ENCODE results near the gene KRTAP5-7.
"Not testable (repeated sequence)": the region's sequence is repeated elsewhere in the genome, so short reads cannot be mapped to it uniquely, and the experiment has no call there.

The KRTAP5-7 gene

DNA sequence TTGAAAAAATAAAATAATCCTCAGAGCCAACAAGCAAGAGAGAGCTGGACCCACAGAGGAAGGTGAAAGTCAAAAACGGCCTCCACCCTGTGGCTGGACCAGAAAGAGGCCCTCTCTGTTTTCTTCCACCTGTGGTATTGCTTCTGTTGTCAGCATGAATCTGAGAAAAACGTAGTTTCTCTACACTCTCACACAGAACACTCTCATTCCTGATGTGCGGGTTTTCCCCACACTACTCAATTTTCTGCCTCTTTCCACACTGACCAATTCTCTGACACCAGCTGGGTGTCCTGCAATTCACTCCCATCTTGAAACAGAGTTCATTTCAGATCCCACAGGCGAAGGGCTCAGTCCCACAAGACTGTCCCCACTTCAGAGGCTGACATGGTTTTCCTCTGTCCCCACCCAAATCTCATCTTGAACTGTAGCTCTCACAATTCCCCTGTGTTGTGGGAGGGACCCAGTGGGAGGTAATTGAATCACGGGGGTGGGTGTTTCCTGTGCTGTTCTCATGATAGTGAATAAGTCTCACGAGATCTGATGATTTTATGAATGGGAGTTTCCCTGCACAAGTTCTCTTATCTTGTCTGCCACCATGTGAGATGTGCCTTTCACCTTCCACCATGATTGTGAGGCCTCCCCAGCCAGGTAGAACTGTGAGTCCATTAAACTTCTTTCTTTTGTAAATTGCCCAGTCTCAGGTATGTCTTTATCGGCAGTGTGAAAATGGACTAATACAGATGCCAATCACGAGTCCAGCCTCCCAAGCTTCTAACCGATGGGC lies 13.6 kb downstream of the KRTAP5-7 start:
- H3K27ac ChIP-seq (ENCODE audit: low read depth, low read length, poor library complexity, severe bottlenecking); H2AFZ ChIP-seq (ENCODE audit: low read length); H3K79me2 ChIP-seq (ENCODE audit: insufficient read depth, low read length); H3F3A ChIP-seq (ENCODE audit: insufficient read depth, low read length); H4K20me1 ChIP-seq (ENCODE audit: insufficient read depth, low read length); H3K4me3 ChIP-seq (ENCODE audit: low read depth, low read length, poor library complexity, severe bottlenecking); H3K9me3 ChIP-seq (ENCODE audit: low read length); H3K4me1 ChIP-seq (ENCODE audit: insufficient read depth, low read length, severe bottlenecking); H3K36me3 ChIP-seq (ENCODE audit: insufficient read depth, low read length); H3K9ac ChIP-seq (ENCODE audit: low read length); H3K4me2 ChIP-seq (ENCODE audit: low read length); H3K9me2 ChIP-seq (ENCODE audit: low read depth, low read length): not testable (repeated sequence)
- peaks cover 15% of the 10 kb centered on the region; the same call in 1 of the 2 replicates for H3K27me3 ChIP-seq (ENCODE audit: insufficient read depth, low read length)

DNA sequence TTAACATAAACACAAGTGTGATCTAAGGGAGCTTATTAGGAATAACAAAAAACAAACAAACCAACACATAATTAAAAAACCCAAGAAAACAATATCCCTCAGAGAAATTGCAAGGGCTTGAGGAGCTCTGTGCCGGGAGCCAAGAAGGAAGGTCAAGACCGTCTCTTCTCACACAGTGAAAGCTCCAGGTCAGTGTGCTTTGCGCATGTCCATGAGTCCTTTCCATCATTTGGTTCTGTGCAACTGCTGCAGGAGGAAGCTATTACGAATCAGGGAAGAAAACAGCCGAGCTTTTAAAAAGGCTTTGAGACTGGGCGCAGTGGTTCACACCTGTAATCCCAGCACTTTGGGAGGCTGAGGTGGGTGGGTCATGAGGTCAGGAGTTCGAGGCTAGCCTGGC lies 15.3 kb downstream of the KRTAP5-7 start:
- H3K36me3 ChIP-seq (ENCODE audit: insufficient read depth, low read length) = no peaks in the 10 kb centered on the region; the same call in 1 of the 2 replicates
- no peaks in the 10 kb centered on the region for H3K9me3 ChIP-seq (ENCODE audit: low read length)
- no peak overlapping the region for H3K9ac ChIP-seq (ENCODE audit: low read length)
- no peak overlapping the region for H3K4me3 ChIP-seq (ENCODE audit: low read depth, low read length, poor library complexity, severe bottlenecking)
- H3K4me1 ChIP-seq (ENCODE audit: insufficient read depth, low read length, severe bottlenecking) = no peaks in the 10 kb centered on the region
- no peaks in the 10 kb centered on the region for H3K79me2 ChIP-seq (ENCODE audit: insufficient read depth, low read length)
- no peaks in the 10 kb centered on the region for H4K20me1 ChIP-seq (ENCODE audit: insufficient read depth, low read length)
- H3K9me2 ChIP-seq (ENCODE audit: low read depth, low read length) = no peaks in the 10 kb centered on the region
- H3K27me3 ChIP-seq (ENCODE audit: insufficient read depth, low read length) = peaks cover 15% of the 10 kb centered on the region; the same call in 1 of the 2 replicates
- no peak for TF ChIP-seq EZH2 (IDR thresholded peaks at IDR 0.05; ENCODE audit: borderline replicate concordance, low read length)
- TF ChIP-seq, protein P1, sequence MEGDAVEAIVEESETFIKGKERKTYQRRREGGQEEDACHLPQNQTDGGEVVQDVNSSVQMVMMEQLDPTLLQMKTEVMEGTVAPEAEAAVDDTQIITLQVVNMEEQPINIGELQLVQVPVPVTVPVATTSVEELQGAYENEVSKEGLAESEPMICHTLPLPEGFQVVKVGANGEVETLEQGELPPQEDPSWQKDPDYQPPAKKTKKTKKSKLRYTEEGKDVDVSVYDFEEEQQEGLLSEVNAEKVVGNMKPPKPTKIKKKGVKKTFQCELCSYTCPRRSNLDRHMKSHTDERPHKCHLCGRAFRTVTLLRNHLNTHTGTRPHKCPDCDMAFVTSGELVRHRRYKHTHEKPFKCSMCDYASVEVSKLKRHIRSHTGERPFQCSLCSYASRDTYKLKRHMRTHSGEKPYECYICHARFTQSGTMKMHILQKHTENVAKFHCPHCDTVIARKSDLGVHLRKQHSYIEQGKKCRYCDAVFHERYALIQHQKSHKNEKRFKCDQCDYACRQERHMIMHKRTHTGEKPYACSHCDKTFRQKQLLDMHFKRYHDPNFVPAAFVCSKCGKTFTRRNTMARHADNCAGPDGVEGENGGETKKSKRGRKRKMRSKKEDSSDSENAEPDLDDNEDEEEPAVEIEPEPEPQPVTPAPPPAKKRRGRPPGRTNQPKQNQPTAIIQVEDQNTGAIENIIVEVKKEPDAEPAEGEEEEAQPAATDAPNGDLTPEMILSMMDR (IDR thresholded peaks at IDR 0.05; ENCODE audit: low read length) = no peak
- H3K4me2 ChIP-seq (ENCODE audit: low read length) = no peak overlapping the region
- H2AFZ ChIP-seq (ENCODE audit: low read length) = no peak overlapping the region
- no peak overlapping the region for H3K27ac ChIP-seq (ENCODE audit: low read depth, low read length, poor library complexity, severe bottlenecking)
- no peaks in the 10 kb centered on the region for H3F3A ChIP-seq (ENCODE audit: insufficient read depth, low read length)

DNA sequence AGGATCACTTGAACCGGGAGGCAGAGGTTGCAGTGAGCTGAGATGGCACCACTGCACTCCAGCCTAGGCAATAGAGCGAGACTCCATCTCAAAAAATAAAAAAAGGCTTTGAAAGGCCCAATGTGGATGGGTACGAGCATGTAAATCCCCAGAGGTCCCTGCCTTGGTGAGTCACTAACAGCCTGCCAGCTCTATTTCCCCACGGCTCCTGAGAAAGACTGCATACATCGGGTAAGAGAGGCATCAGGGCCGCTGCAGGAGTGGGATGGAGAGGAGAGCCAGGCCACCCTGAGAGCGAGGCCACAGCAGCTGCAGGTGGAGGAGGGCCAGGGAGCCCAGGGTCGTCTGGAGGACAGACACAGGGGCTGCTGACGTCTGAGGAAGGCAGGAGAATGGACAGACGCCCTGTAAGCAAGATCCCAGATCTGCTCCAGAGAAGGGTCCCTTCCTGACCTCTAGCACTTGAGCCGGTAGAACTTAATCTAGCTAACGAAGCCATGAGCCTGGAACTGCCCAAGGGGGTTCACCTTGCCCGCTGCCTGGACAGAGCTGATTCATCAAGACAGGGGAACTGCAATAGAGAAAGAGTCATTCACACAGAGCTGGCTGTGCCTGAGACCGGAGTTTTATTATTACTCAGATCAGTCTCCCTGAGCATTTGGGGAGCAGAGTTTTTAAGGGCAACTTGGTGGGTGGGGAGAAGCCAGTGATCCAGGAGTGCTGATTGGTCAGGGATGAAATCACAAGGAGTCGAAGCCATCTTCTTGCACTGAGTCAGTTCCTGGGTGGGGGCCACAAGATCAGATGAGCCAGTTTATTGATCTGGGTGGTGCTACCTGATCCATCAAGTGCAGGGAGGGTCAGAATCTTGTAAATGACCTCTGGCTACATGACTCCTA lies 16.1 kb downstream of the KRTAP5-7 start:
- Histone ChIP-seq H3K9me3 (ENCODE audit: low read length) (no peaks in the 10 kb centered on the region), H3K9me2 (ENCODE audit: low read depth, low read length) (no peaks in the 10 kb centered on the region), H3F3A (ENCODE audit: insufficient read depth, low read length) (no peaks in the 10 kb centered on the region), H3K79me2 (ENCODE audit: insufficient read depth, low read length) (no peaks in the 10 kb centered on the region), H3K4me2 (ENCODE audit: low read length) (no peak overlapping the region), H3K36me3 (ENCODE audit: insufficient read depth, low read length) (no peaks in the 10 kb centered on the region; the same call in 1 of the 2 replicates), H4K20me1 (ENCODE audit: insufficient read depth, low read length) (no peaks in the 10 kb centered on the region), H3K4me1 (ENCODE audit: insufficient read depth, low read length, severe bottlenecking) (no peaks in the 10 kb centered on the region), H3K9ac (ENCODE audit: low read length) (no peak overlapping the region), H3K27ac (ENCODE audit: low read depth, low read length, poor library complexity, severe bottlenecking) (no peak overlapping the region), H3K27me3 (ENCODE audit: insufficient read depth, low read length) (peaks cover 15% of the 10 kb centered on the region; the same call in 1 of the 2 replicates), H3K4me3 (ENCODE audit: low read depth, low read length, poor library complexity, severe bottlenecking) (no peak overlapping the region), H2AFZ (ENCODE audit: low read length) (no peak overlapping the region)
- TF ChIP-seq, protein P1 (IDR thresholded peaks at IDR 0.05; ENCODE audit: low read length) = no peak
- no peak for TF ChIP-seq EZH2 (IDR thresholded peaks at IDR 0.05; ENCODE audit: borderline replicate concordance, low read length)

Measured in OCI-LY1 (cell line).